GM23338 (cell line): ENCODE results near the gene ADAMTS8. TPM values are rescaled to one million over a fixed set of nuclear protein-coding genes. Genes with fewer than 3 reads are reported as not detected.

Source experiments
- ATAC-seq: fragments of 200-7000 bp; cut with Tn5 transposase; 3 replicates; pipeline ENCODE4 v1.9.1; 2020
- DNase-seq: peaks from one replicate; pipeline ENCODE4 v3.0.0-alpha.2; 2015; ENCODE audit warnings: low spot score
- H2AFZ ChIP-seq: fragments of 200-600 bp; sonication (generic); 2 replicates; pipeline ENCODE4 v1.8.0; 2016; ENCODE audit warnings: antibody characterized with exemption, mild to moderate bottlenecking, moderate library complexity
- H3F3A ChIP-seq: fragments of 200-600 bp; sonication (generic); replicated peaks from 2 replicates; pipeline ENCODE4 v1.8.0; 2017; ENCODE audit warnings: antibody characterized with exemption, mixed run types, low read depth
- H3K27ac ChIP-seq: fragments of 200-600 bp; sonication (generic); 2 replicates; pipeline ENCODE4 v1.6.1; 2016; ENCODE audit warnings: low read depth
- H3K27me3 ChIP-seq: fragments of 200-600 bp; sonication (generic); 2 replicates; pipeline ENCODE4 v1.8.0; 2016; ENCODE audit warnings: mild to moderate bottlenecking, mixed run types, moderate library complexity; ENCODE audit not compliant: insufficient read depth
- H3K36me3 ChIP-seq: fragments of 200-600 bp; sonication (generic); 2 replicates; pipeline ENCODE4 v1.8.0; 2016; ENCODE audit warnings: mild to moderate bottlenecking; ENCODE audit not compliant: insufficient read depth
- H3K4me1 ChIP-seq: fragments of 200-600 bp; sonication (generic); 2 replicates; pipeline ENCODE4 v1.8.0; 2016; ENCODE audit warnings: mild to moderate bottlenecking, moderate library complexity; ENCODE audit not compliant: insufficient read depth
- H3K4me2 ChIP-seq: fragments of 200-600 bp; sonication (generic); 2 replicates; pipeline ENCODE4 v1.7.1; 2017; ENCODE audit warnings: mixed run types
- H3K4me3 ChIP-seq: fragments of 200-600 bp; sonication (generic); 2 replicates; pipeline ENCODE4 v1.6.1; 2016; ENCODE audit warnings: mixed run types
- H3K79me2 ChIP-seq: fragments of 200-600 bp; sonication (generic); replicated peaks from 2 replicates; pipeline ENCODE4 v1.8.0; 2017; ENCODE audit warnings: mild to moderate bottlenecking; ENCODE audit not compliant: insufficient read depth
- H3K9me2 ChIP-seq: fragments of 200-600 bp; sonication (generic); 2 replicates; pipeline ENCODE4 v1.8.0; 2017; ENCODE audit not compliant: insufficient read depth
- H4K20me1 ChIP-seq: fragments of 200-600 bp; sonication (generic); replicated peaks from 2 replicates; pipeline ENCODE4 v1.8.0; 2017; ENCODE audit warnings: mild to moderate bottlenecking; ENCODE audit not compliant: insufficient read depth
- H3K27ac Mint-ChIP-seq: 2 replicates; pipeline ENCODE4 v1.8.0; 2020; ENCODE audit warnings: inconsistent platforms, mild to moderate bottlenecking, moderate library complexity, mixed read lengths
- H3K27me3 Mint-ChIP-seq: 3 replicates; pipeline ENCODE4 v1.8.0; 2022; ENCODE audit warnings: low read depth, mild to moderate bottlenecking, moderate library complexity, mixed read lengths, inconsistent platforms; ENCODE audit not compliant: insufficient read depth, poor library complexity
- H3K36me3 Mint-ChIP-seq: 3 replicates; pipeline ENCODE4 v1.8.0; 2021; ENCODE audit warnings: low read depth, mild to moderate bottlenecking, inconsistent platforms, moderate library complexity, mixed read lengths
- H3K4me1 Mint-ChIP-seq: 3 replicates; pipeline ENCODE4 v1.8.0; 2020; ENCODE audit warnings: mild to moderate bottlenecking, inconsistent platforms, mixed read lengths
- H3K4me3 Mint-ChIP-seq: 3 replicates; pipeline ENCODE4 v1.8.0; 2021; ENCODE audit warnings: moderate library complexity, mild to moderate bottlenecking, inconsistent platforms, mixed read lengths
- H3K9me3 Mint-ChIP-seq: 3 replicates; pipeline ENCODE4 v1.8.0; 2020; ENCODE audit warnings: moderate library complexity, mild to moderate bottlenecking, inconsistent platforms, mixed read lengths
- CREB1 ChIP-seq: fragments of 250-450 bp; sonication (Bioruptor Pico); IDR thresholded peaks from 2 replicates; pipeline ENCODE4 v1.5.0; 2020; ENCODE audit warnings: low read depth, mild to moderate bottlenecking, moderate library complexity
- CTCF ChIP-seq, 2 experiments: fragments of 200-600 bp in 1 of 2; sonication (generic) in 1 of 2; conservative IDR thresholded peaks; 2 replicates each; pipeline versions ENCODE4 v1.5.1 to v1.6.1; 2016 to 2017; ENCODE audit warnings: antibody characterized with exemption in 2 of 2, low read depth in 2 of 2, mild to moderate bottlenecking in 2 of 2, moderate library complexity in 1 of 2
- EZH2 ChIP-seq: fragments of 200-600 bp; sonication (generic); IDR thresholded peaks from one replicate; pipeline ENCODE4 v1.8.0; 2017; ENCODE audit warnings: antibody characterized with exemption, mild to moderate bottlenecking, low read depth; ENCODE audit not compliant: unreplicated experiment
- EZH2phosphoT487 ChIP-seq: fragments of 200-600 bp; sonication (generic); IDR thresholded peaks from one replicate; pipeline ENCODE4 v1.8.1; 2018; ENCODE audit warnings: antibody characterized with exemption; ENCODE audit not compliant: unreplicated experiment
- JUNB ChIP-seq: IDR thresholded peaks from one replicate; pipeline ENCODE4 v1.6.1; 2016; ENCODE audit warnings: antibody characterized with exemption; ENCODE audit not compliant: unreplicated experiment
- NANOG ChIP-seq: IDR thresholded peaks from 2 replicates; pipeline ENCODE4 v1.6.1; 2016; ENCODE audit warnings: antibody characterized with exemption, borderline replicate concordance
- POLR2AphosphoS5 ChIP-seq: IDR thresholded peaks from 2 replicates; pipeline ENCODE4 v1.6.1; 2016; ENCODE audit warnings: antibody characterized with exemption, low read depth
- STAT1 ChIP-seq: IDR thresholded peaks from one replicate; pipeline ENCODE4 v1.6.1; 2016; ENCODE audit warnings: antibody characterized with exemption; ENCODE audit not compliant: unreplicated experiment
- ZNF114 ChIP-seq: fragments of 250-450 bp; sonication (Bioruptor Pico); IDR thresholded peaks from 2 replicates; pipeline ENCODE4 v1.5.0; 2020; ENCODE audit warnings: mild to moderate bottlenecking, moderate library complexity
- ZNF331 ChIP-seq: fragments of 250-450 bp; sonication (Bioruptor Pico); IDR thresholded peaks from 2 replicates; pipeline ENCODE4 v1.5.0; 2020; ENCODE audit warnings: low read depth, mild to moderate bottlenecking, moderate library complexity
- polyA plus RNA-seq: library from polyadenylated mRNA; unstranded; fragments of >200 nt; fragmentation: Nextera tagmentation; extraction: Ambion mirVana; gene quantifications from 2 replicates; pipeline ENCODE4 v1.2.1, GENCODE V29; 2016
- total RNA-seq: library from RNA; depleted of rRNA; stranded (reverse); fragments of >200 nt; shearing (Covaris generic); gene quantifications from 2 replicates; pipeline ENCODE4 v1.2.3, GENCODE V29; 2014
- TF ChIP-seq, protein P1 (sequence below): IDR thresholded peaks from one replicate; pipeline ENCODE4 v1.6.1; 2018; ENCODE audit warnings: antibody characterized with exemption; ENCODE audit not compliant: unreplicated experiment
- TF ChIP-seq, protein P2 (sequence below): IDR thresholded peaks from 2 replicates; pipeline ENCODE4 v1.6.1; 2016; ENCODE audit warnings: antibody characterized with exemption
- TF ChIP-seq, protein P3 (sequence below): fragments of 250-450 bp; sonication (Bioruptor Pico); IDR thresholded peaks from 2 replicates; pipeline ENCODE4 v1.5.0; 2020; ENCODE audit warnings: mild to moderate bottlenecking, moderate library complexity

The ADAMTS8 gene
- total and polyA plus RNA-seq, 2 experiments from 2014 or later: 7.5 to 16.2 TPM

GRCh38 chr11:130407978-130408377 is 20.4 kb downstream of the ADAMTS8 start:
- Histone ChIP-seq H2AFZ (no peak overlapping the region), H3K27me3 (no peaks in the 10 kb centered on the region), H3K4me3 (no peak overlapping the region), H3K36me3 (no peaks in the 10 kb centered on the region), H3K4me2 (no peak overlapping the region), H3F3A (peaks cover 1% of the 10 kb centered on the region; the same call in 1 of the 2 replicates), H3K79me2 (no peaks in the 10 kb centered on the region), H3K9me2 (no peaks in the 10 kb centered on the region), H3K4me1 (peaks cover 25% of the 10 kb centered on the region), H3K27ac (no peak overlapping the region), H4K20me1 (no peaks in the 10 kb centered on the region)
- Mint-ChIP-seq H3K4me3 (no peak overlapping the region), H3K36me3 (peaks cover 42% of the 10 kb centered on the region), H3K27me3 (peaks cover 6% of the 10 kb centered on the region), H3K27ac (no peak overlapping the region; the same call in 1 of the 2 replicates), H3K9me3 (no peaks in the 10 kb centered on the region; the same call in 2 of the 3 replicates), H3K4me1 (peaks cover 42% of the 10 kb centered on the region)
- TF ChIP-seq JUNB: no peak
- TF ChIP-seq NANOG: no peak
- no peak for TF ChIP-seq EZH2phosphoT487
- no peak for TF ChIP-seq ZNF114 (CRISPR knock-in tag)
- TF ChIP-seq EZH2: no peak
- no peak for TF ChIP-seq STAT1
- TF ChIP-seq, protein P1, sequence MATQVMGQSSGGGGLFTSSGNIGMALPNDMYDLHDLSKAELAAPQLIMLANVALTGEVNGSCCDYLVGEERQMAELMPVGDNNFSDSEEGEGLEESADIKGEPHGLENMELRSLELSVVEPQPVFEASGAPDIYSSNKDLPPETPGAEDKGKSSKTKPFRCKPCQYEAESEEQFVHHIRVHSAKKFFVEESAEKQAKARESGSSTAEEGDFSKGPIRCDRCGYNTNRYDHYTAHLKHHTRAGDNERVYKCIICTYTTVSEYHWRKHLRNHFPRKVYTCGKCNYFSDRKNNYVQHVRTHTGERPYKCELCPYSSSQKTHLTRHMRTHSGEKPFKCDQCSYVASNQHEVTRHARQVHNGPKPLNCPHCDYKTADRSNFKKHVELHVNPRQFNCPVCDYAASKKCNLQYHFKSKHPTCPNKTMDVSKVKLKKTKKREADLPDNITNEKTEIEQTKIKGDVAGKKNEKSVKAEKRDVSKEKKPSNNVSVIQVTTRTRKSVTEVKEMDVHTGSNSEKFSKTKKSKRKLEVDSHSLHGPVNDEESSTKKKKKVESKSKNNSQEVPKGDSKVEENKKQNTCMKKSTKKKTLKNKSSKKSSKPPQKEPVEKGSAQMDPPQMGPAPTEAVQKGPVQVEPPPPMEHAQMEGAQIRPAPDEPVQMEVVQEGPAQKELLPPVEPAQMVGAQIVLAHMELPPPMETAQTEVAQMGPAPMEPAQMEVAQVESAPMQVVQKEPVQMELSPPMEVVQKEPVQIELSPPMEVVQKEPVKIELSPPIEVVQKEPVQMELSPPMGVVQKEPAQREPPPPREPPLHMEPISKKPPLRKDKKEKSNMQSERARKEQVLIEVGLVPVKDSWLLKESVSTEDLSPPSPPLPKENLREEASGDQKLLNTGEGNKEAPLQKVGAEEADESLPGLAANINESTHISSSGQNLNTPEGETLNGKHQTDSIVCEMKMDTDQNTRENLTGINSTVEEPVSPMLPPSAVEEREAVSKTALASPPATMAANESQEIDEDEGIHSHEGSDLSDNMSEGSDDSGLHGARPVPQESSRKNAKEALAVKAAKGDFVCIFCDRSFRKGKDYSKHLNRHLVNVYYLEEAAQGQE: no peak
- TF ChIP-seq, protein P2, sequence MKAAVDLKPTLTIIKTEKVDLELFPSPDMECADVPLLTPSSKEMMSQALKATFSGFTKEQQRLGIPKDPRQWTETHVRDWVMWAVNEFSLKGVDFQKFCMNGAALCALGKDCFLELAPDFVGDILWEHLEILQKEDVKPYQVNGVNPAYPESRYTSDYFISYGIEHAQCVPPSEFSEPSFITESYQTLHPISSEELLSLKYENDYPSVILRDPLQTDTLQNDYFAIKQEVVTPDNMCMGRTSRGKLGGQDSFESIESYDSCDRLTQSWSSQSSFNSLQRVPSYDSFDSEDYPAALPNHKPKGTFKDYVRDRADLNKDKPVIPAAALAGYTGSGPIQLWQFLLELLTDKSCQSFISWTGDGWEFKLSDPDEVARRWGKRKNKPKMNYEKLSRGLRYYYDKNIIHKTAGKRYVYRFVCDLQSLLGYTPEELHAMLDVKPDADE: no peak
- TF ChIP-seq, protein P3, sequence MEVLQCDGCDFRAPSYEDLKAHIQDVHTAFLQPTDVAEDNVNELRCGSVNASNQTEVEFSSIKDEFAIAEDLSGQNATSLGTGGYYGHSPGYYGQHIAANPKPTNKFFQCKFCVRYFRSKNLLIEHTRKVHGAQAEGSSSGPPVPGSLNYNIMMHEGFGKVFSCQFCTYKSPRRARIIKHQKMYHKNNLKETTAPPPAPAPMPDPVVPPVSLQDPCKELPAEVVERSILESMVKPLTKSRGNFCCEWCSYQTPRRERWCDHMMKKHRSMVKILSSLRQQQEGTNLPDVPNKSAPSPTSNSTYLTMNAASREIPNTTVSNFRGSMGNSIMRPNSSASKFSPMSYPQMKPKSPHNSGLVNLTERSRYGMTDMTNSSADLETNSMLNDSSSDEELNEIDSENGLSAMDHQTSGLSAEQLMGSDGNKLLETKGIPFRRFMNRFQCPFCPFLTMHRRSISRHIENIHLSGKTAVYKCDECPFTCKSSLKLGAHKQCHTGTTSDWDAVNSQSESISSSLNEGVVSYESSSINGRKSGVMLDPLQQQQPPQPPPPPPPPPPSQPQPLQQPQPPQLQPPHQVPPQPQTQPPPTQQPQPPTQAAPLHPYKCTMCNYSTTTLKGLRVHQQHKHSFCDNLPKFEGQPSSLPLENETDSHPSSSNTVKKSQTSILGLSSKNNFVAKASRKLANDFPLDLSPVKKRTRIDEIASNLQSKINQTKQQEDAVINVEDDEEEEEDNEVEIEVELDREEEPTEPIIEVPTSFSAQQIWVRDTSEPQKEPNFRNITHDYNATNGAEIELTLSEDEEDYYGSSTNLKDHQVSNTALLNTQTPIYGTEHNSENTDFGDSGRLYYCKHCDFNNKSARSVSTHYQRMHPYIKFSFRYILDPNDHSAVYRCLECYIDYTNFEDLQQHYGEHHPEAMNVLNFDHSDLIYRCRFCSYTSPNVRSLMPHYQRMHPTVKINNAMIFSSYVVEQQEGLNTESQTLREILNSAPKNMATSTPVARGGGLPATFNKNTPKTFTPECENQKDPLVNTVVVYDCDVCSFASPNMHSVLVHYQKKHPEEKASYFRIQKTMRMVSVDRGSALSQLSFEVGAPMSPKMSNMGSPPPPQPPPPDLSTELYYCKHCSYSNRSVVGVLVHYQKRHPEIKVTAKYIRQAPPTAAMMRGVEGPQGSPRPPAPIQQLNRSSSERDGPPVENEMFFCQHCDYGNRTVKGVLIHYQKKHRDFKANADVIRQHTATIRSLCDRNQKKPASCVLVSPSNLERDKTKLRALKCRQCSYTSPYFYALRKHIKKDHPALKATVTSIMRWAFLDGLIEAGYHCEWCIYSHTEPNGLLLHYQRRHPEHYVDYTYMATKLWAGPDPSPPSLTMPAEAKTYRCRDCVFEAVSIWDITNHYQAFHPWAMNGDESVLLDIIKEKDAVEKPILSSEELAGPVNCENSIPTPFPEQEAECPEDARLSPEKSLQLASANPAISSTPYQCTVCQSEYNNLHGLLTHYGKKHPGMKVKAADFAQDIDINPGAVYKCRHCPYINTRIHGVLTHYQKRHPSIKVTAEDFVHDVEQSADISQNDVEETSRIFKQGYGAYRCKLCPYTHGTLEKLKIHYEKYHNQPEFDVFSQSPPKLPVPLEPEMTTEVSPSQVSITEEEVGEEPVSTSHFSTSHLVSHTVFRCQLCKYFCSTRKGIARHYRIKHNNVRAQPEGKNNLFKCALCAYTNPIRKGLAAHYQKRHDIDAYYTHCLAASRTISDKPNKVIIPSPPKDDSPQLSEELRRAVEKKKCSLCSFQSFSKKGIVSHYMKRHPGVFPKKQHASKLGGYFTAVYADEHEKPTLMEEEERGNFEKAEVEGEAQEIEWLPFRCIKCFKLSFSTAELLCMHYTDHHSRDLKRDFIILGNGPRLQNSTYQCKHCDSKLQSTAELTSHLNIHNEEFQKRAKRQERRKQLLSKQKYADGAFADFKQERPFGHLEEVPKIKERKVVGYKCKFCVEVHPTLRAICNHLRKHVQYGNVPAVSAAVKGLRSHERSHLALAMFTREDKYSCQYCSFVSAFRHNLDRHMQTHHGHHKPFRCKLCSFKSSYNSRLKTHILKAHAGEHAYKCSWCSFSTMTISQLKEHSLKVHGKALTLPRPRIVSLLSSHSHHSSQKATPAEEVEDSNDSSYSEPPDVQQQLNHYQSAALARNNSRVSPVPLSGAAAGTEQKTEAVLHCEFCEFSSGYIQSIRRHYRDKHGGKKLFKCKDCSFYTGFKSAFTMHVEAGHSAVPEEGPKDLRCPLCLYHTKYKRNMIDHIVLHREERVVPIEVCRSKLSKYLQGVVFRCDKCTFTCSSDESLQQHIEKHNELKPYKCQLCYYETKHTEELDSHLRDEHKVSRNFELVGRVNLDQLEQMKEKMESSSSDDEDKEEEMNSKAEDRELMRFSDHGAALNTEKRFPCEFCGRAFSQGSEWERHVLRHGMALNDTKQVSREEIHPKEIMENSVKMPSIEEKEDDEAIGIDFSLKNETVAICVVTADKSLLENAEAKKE (CRISPR knock-in tag): no peak
- no peak for TF ChIP-seq CREB1 (CRISPR knock-in tag)
- no peak for TF ChIP-seq POLR2AphosphoS5
- TF ChIP-seq ZNF331 (CRISPR knock-in tag): no peak
- no peak for TF ChIP-seq CTCF (conservative IDR thresholded peaks at IDR 0.05; ENCODE audit: low read depth in 2 of 2)
- ATAC-seq: no peak
- no peak for DNase-seq
